ENCODE data around the gene C1orf226. TPM values are rescaled to one million over a fixed set of nuclear protein-coding genes. Genes with fewer than 3 reads are reported as not detected.

The C1orf226 gene
- total RNA-seq, 4 donors from 2014 or later = 0.36 to 0.95 (median 0.60) TPM

GRCh38 chr1:162384116-162384515, 2.6 kb downstream of the C1orf226 start:
- Histone ChIP-seq H3K4me3 (no peak overlapping the region), H3K27ac (no peak overlapping the region), H3K36me3 (no peaks in the 10 kb centered on the region), H3K27me3 (no peaks in the 10 kb centered on the region), H3K9me3 (no peaks in the 10 kb centered on the region), H3K4me1 (no peaks in the 10 kb centered on the region)
- in situ Hi-C loops (cut with MboI; ENCODE audit: low sequenced_read_pairs in 4 of 4) = no loop called here
- TF ChIP-seq CTCF (IDR thresholded peaks at IDR 0.05 in 4 of 5, conservative IDR thresholded peaks at IDR 0.05 in 1 of 5) (no peak), POLR2A (IDR thresholded peaks at IDR 0.05) (no peak)
- ATAC-seq (no peak), DNase-seq (no peak)
- intact Hi-C loops (cut with DNase I; ENCODE audit: low total_unique reads) = no loop called here

- DNase-seq (no peak), ATAC-seq (no peak)
- Histone ChIP-seq H3K4me3 (no peak overlapping the region), H3K27me3 (no peaks in the 10 kb centered on the region), H3K27ac (no peak overlapping the region), H3K4me1 (no peaks in the 10 kb centered on the region), H3K36me3 (no peaks in the 10 kb centered on the region), H3K9me3 (no peaks in the 10 kb centered on the region)
- in situ Hi-C loops (cut with MboI; ENCODE audit: low sequenced_read_pairs in 4 of 4) = no loop called here
- no peak for TF ChIP-seq POLR2A (IDR thresholded peaks at IDR 0.05)
- no peak for TF ChIP-seq CTCF (IDR thresholded peaks at IDR 0.05 in 4 of 5, conservative IDR thresholded peaks at IDR 0.05 in 1 of 5)
- intact Hi-C loops (cut with DNase I; ENCODE audit: low total_unique reads) = no loop called here
Measured at GRCh38 chr1:162384601-162385279, 3.2 kb downstream of the C1orf226 start.

- Histone ChIP-seq H3K27me3 (no peaks in the 10 kb centered on the region), H3K36me3 (no peaks in the 10 kb centered on the region), H3K4me1 (no peaks in the 10 kb centered on the region), H3K4me3 (no peak overlapping the region), H3K27ac (no peak overlapping the region), H3K9me3 (no peaks in the 10 kb centered on the region)
- ATAC-seq (no peak), DNase-seq (no peak)
- intact Hi-C loops (cut with DNase I; ENCODE audit: low total_unique reads) = no loop called here
- in situ Hi-C loops (cut with MboI; ENCODE audit: low sequenced_read_pairs in 4 of 4) = no loop called here
- TF ChIP-seq POLR2A (IDR thresholded peaks at IDR 0.05) = no peak
- TF ChIP-seq CTCF (IDR thresholded peaks at IDR 0.05 in 4 of 5, conservative IDR thresholded peaks at IDR 0.05 in 1 of 5) = no peak
Measured at GRCh38 chr1:162385280-162385623, 3.7 kb downstream of the C1orf226 start.

- Histone ChIP-seq H3K4me3 (no peak overlapping the region), H3K4me1 (no peaks in the 10 kb centered on the region), H3K27ac (no peak overlapping the region), H3K27me3 (peaks cover 0 to 3% (median 0%) of the 10 kb centered on the region in 3 donors), H3K36me3 (no peaks in the 10 kb centered on the region), H3K9me3 (no peaks in the 10 kb centered on the region)
- TF ChIP-seq CTCF (IDR thresholded peaks at IDR 0.05 in 4 of 5, conservative IDR thresholded peaks at IDR 0.05 in 1 of 5) = no peak
- TF ChIP-seq POLR2A (IDR thresholded peaks at IDR 0.05) = no peak
- intact Hi-C loops (cut with DNase I; ENCODE audit: low total_unique reads) (no loop called here), in situ Hi-C loops (cut with MboI; ENCODE audit: low sequenced_read_pairs in 4 of 4) (no loop called here)
- ATAC-seq (no peak), DNase-seq (no peak)
Measured at GRCh38 chr1:162385702-162386101, 4.2 kb downstream of the C1orf226 start.

Data from gastrocnemius medialis (tissue), 4 donors.